ENCODE results near the gene TEKT5.

DNA sequence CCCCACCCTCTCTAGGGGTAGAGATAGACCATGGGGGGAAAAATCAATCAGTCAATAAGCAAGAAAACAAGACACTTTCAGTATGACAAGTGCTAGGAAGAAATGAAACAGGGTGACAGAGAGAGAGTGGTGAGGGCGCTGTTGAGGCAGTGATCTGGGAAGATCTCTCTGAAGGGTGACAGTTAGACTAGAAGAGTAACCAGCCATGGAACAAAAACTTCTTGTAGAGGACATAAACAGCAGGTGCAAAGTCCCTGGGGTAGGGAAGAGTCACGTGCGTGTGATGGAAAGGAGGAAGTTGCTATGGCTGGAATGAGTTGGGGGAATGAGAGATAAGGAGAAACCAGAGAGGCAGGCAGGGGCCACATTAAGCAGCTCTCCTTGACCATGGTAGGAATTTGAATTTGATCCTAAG, 97.5 kb downstream of the TEKT5 start:
- TF ChIP-seq, protein P1, sequence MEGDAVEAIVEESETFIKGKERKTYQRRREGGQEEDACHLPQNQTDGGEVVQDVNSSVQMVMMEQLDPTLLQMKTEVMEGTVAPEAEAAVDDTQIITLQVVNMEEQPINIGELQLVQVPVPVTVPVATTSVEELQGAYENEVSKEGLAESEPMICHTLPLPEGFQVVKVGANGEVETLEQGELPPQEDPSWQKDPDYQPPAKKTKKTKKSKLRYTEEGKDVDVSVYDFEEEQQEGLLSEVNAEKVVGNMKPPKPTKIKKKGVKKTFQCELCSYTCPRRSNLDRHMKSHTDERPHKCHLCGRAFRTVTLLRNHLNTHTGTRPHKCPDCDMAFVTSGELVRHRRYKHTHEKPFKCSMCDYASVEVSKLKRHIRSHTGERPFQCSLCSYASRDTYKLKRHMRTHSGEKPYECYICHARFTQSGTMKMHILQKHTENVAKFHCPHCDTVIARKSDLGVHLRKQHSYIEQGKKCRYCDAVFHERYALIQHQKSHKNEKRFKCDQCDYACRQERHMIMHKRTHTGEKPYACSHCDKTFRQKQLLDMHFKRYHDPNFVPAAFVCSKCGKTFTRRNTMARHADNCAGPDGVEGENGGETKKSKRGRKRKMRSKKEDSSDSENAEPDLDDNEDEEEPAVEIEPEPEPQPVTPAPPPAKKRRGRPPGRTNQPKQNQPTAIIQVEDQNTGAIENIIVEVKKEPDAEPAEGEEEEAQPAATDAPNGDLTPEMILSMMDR (IDR thresholded peaks at IDR 0.05; ENCODE audit: insufficient read depth, low read length): no peak
- TF ChIP-seq POLR2AphosphoS5 (IDR thresholded peaks at IDR 0.05; ENCODE audit: low read depth): no peak
- TF ChIP-seq, protein P2, sequence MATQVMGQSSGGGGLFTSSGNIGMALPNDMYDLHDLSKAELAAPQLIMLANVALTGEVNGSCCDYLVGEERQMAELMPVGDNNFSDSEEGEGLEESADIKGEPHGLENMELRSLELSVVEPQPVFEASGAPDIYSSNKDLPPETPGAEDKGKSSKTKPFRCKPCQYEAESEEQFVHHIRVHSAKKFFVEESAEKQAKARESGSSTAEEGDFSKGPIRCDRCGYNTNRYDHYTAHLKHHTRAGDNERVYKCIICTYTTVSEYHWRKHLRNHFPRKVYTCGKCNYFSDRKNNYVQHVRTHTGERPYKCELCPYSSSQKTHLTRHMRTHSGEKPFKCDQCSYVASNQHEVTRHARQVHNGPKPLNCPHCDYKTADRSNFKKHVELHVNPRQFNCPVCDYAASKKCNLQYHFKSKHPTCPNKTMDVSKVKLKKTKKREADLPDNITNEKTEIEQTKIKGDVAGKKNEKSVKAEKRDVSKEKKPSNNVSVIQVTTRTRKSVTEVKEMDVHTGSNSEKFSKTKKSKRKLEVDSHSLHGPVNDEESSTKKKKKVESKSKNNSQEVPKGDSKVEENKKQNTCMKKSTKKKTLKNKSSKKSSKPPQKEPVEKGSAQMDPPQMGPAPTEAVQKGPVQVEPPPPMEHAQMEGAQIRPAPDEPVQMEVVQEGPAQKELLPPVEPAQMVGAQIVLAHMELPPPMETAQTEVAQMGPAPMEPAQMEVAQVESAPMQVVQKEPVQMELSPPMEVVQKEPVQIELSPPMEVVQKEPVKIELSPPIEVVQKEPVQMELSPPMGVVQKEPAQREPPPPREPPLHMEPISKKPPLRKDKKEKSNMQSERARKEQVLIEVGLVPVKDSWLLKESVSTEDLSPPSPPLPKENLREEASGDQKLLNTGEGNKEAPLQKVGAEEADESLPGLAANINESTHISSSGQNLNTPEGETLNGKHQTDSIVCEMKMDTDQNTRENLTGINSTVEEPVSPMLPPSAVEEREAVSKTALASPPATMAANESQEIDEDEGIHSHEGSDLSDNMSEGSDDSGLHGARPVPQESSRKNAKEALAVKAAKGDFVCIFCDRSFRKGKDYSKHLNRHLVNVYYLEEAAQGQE (IDR thresholded peaks at IDR 0.05; ENCODE audit: insufficient replicate concordance, low read depth): no peak
- no peak for TF ChIP-seq SPI1 (IDR thresholded peaks at IDR 0.05; ENCODE audit: borderline replicate concordance, low read depth)
